ENCODE results near the gene ZNF423.

- no peak for TF ChIP-seq POLR2A (IDR thresholded peaks at IDR 0.05)
- TF ChIP-seq, protein P1, sequence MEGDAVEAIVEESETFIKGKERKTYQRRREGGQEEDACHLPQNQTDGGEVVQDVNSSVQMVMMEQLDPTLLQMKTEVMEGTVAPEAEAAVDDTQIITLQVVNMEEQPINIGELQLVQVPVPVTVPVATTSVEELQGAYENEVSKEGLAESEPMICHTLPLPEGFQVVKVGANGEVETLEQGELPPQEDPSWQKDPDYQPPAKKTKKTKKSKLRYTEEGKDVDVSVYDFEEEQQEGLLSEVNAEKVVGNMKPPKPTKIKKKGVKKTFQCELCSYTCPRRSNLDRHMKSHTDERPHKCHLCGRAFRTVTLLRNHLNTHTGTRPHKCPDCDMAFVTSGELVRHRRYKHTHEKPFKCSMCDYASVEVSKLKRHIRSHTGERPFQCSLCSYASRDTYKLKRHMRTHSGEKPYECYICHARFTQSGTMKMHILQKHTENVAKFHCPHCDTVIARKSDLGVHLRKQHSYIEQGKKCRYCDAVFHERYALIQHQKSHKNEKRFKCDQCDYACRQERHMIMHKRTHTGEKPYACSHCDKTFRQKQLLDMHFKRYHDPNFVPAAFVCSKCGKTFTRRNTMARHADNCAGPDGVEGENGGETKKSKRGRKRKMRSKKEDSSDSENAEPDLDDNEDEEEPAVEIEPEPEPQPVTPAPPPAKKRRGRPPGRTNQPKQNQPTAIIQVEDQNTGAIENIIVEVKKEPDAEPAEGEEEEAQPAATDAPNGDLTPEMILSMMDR (IDR thresholded peaks at IDR 0.05), result no peak
Measured at GRCh38 chr16:49755716-49756505, 100.0 kb downstream of the ZNF423 start.

All from right lobe of liver (tissue), 4 donors.